HepG2 (cell line): Measurements from ENCODE around the gene PTGIS. TPM values are rescaled to one million over a fixed set of nuclear protein-coding genes. Genes with fewer than 3 reads are reported as not detected.

Experiments
- CENPBD1 ChIP-seq: sonication (generic); formaldehyde crosslinking; IDR thresholded peaks from 2 replicates; pipeline ENCODE4 v1.8.0; 2022; ENCODE audit warnings: missing genetic modification reagents, low read depth, mild to moderate bottlenecking, borderline replicate concordance
- CREB1 ChIP-seq, 2 experiments: fragments of 450-650 bp in 1 of 2; IDR thresholded peaks; 2 replicates each; pipeline ENCODE4 v1.6.1; 2016 to 2017; ENCODE audit warnings: control low read depth in 1 of 2, mild to moderate bottlenecking in 1 of 2, missing compliant biosample characterization in 1 of 2, missing genetic modification characterization in 1 of 2
- GLI4 ChIP-seq: sonication (generic); formaldehyde crosslinking; IDR thresholded peaks from 2 replicates; pipeline ENCODE4 v1.5.1; 2020; ENCODE audit warnings: missing genetic modification reagents, mild to moderate bottlenecking, moderate library complexity, borderline replicate concordance
- KDM5B ChIP-seq: sonication (generic); formaldehyde crosslinking; IDR thresholded peaks from 2 replicates; pipeline ENCODE4 v1.4.0; 2020; ENCODE audit warnings: missing genetic modification reagents, mild to moderate bottlenecking, borderline replicate concordance
- MAX ChIP-seq: IDR thresholded peaks from 2 replicates; pipeline ENCODE4 v1.6.1; 2012; ENCODE audit warnings: inconsistent platforms
- NPAS2 ChIP-seq: sonication (generic); formaldehyde crosslinking; IDR thresholded peaks from 2 replicates; pipeline ENCODE4 v1.8.0; 2022; ENCODE audit warnings: mild to moderate bottlenecking, missing genetic modification reagents, borderline replicate concordance
- PAWR ChIP-seq: sonication (generic); formaldehyde crosslinking; IDR thresholded peaks from 2 replicates; pipeline ENCODE4 v1.4.0; 2020; ENCODE audit warnings: missing genetic modification reagents, mild to moderate bottlenecking, borderline replicate concordance
- PBX3 ChIP-seq: sonication (generic); formaldehyde crosslinking; IDR thresholded peaks from 2 replicates; pipeline ENCODE4 v1.8.1; 2023; ENCODE audit warnings: missing genetic modification reagents, inconsistent platforms, borderline replicate concordance
- PRDM10 ChIP-seq: sonication (generic); formaldehyde crosslinking; IDR thresholded peaks from 2 replicates; pipeline ENCODE4 v1.4.0; 2020; ENCODE audit warnings: low read depth, missing genetic modification reagents
- SP140L ChIP-seq: sonication (generic); formaldehyde crosslinking; IDR thresholded peaks from 2 replicates; pipeline ENCODE4 v1.4.0; 2020; ENCODE audit warnings: missing genetic modification reagents, borderline replicate concordance
- TERF1 ChIP-seq: sonication (generic); formaldehyde crosslinking; IDR thresholded peaks from 2 replicates; pipeline ENCODE4 v1.8.0; 2022; ENCODE audit warnings: mild to moderate bottlenecking, missing genetic modification reagents, moderate library complexity
- ZFP90 ChIP-seq: sonication (generic); formaldehyde crosslinking; IDR thresholded peaks from 2 replicates; pipeline ENCODE4 v1.8.0; 2022; ENCODE audit warnings: missing genetic modification reagents, mild to moderate bottlenecking, inconsistent platforms, borderline replicate concordance
- ZNF18 ChIP-seq: sonication (generic); formaldehyde crosslinking; IDR thresholded peaks from 2 replicates; pipeline ENCODE4 v1.8.0; 2022; ENCODE audit warnings: mild to moderate bottlenecking, missing genetic modification reagents; ENCODE audit not compliant: insufficient replicate concordance
- ZNF691 ChIP-seq: sonication (generic); formaldehyde crosslinking; IDR thresholded peaks from 2 replicates; pipeline ENCODE4 v1.4.0; 2020; ENCODE audit warnings: missing genetic modification reagents, low read depth, mild to moderate bottlenecking, borderline replicate concordance
- ZNF720 ChIP-seq: sonication (generic); formaldehyde crosslinking; IDR thresholded peaks from 2 replicates; pipeline ENCODE4 v1.4.0; 2020; ENCODE audit warnings: missing genetic modification reagents
- ZSCAN12 ChIP-seq: sonication (generic); formaldehyde crosslinking; IDR thresholded peaks from 2 replicates; pipeline ENCODE4 v1.9.0; 2021; ENCODE audit warnings: mild to moderate bottlenecking, missing genetic modification reagents
- polyA plus RNA-seq, 8 experiments: library from polyadenylated mRNA; depleted of rRNA in 3 of 8; stranded (reverse) in 7 of 8; unstranded in 1 of 8; fragments of >200 nt; fragmentation: Illumina TruSeq in 4 of 8; extraction: Trizol in 4 of 8; gene quantifications; 2 replicates each; pipeline versions ENCODE4 v1.2.1 to v1.2.3, GENCODE V29; 2011 to 2016; ENCODE audit warnings: low read depth in 4 of 8, missing spikeins in 1 of 8, mixed read lengths in 1 of 8; ENCODE audit not compliant: insufficient read depth in 1 of 8
- total RNA-seq, 5 experiments: library from RNA; depleted of rRNA; stranded (reverse); fragments of >200 nt; fragmentation: Illumina TruSeq; extraction: Trizol; gene quantifications; 2 replicates each; pipeline ENCODE4 v1.2.3, GENCODE V29; 2016; ENCODE audit warnings: low read depth in 1 of 5

The PTGIS gene
- total and polyA plus RNA-seq, 2 of the 13 experiments (the other 11 are each of a cell fraction or from before 2014, with no cell fraction given), result not detected

- TF ChIP-seq ZNF691 (peak; percentile 38; the same call in 1 of the 2 replicates), KDM5B (CRISPR knock-in tag) (peak; percentile 47; the same call in 1 of the 2 replicates), ZNF18 (no peak), CENPBD1 (CRISPR knock-in tag) (no peak), CREB1 (IDR thresholded peaks at IDR 0.05) (no peak), CREB1 (CRISPR knock-in tag; IDR thresholded peaks at IDR 0.05) (no peak), PBX3 (no peak), ZFP90 (no peak), MAX (no peak; the same call in 1 of the 2 replicates), PRDM10 (CRISPR knock-in tag) (no peak), SP140L (CRISPR knock-in tag) (no peak), NPAS2 (CRISPR knock-in tag) (no peak), PAWR (CRISPR knock-in tag) (no peak), GLI4 (CRISPR knock-in tag) (no peak), TERF1 (no peak), ZNF720 (CRISPR knock-in tag) (peak; percentile 72; the same call in 1 of the 2 replicates), ZSCAN12 (CRISPR knock-in tag) (no peak)
Observed at GRCh38 chr20:49594143-49594930, 26.4 kb upstream of the PTGIS start (continued).
